H1 (cell line): ENCODE data around the gene TMEM163. TPM values are rescaled to one million over a fixed set of nuclear protein-coding genes. Genes with fewer than 3 reads are reported as not detected.

Source experiments
- CTCF ChIA-PET: fragments of 300-600 bp; sonication (Branson Sonifier 250); formaldehyde crosslinking; loops from one replicate; lab custom pipeline; 2021; ENCODE audit not compliant: partially characterized antibody; lab: Charles Lee
- POLR2A ChIA-PET: fragments of 300-600 bp; sonication (Branson Sonifier 250); formaldehyde crosslinking; loops from one replicate; lab custom pipeline; 2021; ENCODE audit warnings: inconsistent platforms; ENCODE audit not compliant: partially characterized antibody; lab: Charles Lee
- DNase-seq, 2 experiments: peaks; one replicate each; pipeline versions ENCODE4 v3.0.0 to v3.0.0-alpha.2; 2010 to 2022; ENCODE audit warnings: low spot score in 2 of 2, low read depth in 1 of 2, mixed read lengths in 1 of 2
- FAIRE-seq: peaks from 2 replicates; lab custom pipeline; 2011; peaks lifted over from hg19 to GRCh38; lab: Jason Lieb, UNC
- H2AFZ ChIP-seq: 2 replicates; pipeline ENCODE4 v1.8.1; 2012; ENCODE audit warnings: low read length, inconsistent platforms
- H2AK5ac ChIP-seq: 2 replicates; pipeline ENCODE4 v1.6.1; 2013; ENCODE audit warnings: low read depth, low read length
- H2BK120ac ChIP-seq: replicated peaks from 2 replicates; pipeline ENCODE3; 2013; ENCODE audit warnings: low read depth, low read length, inconsistent platforms
- H2BK12ac ChIP-seq: 2 replicates; pipeline ENCODE4 v1.6.1; 2013; ENCODE audit warnings: low read depth, low read length
- H2BK15ac ChIP-seq: 2 replicates; pipeline ENCODE4 v1.6.1; 2013; ENCODE audit warnings: low read length
- H2BK20ac ChIP-seq: 2 replicates; pipeline ENCODE4 v1.6.1; 2013; ENCODE audit warnings: low read length
- H2BK5ac ChIP-seq: 2 replicates; pipeline ENCODE4 v1.6.1; 2013; ENCODE audit warnings: low read depth, low read length
- H3K14ac ChIP-seq: 2 replicates; pipeline ENCODE4 v1.6.1; 2013; ENCODE audit warnings: inconsistent platforms; ENCODE audit not compliant: insufficient read length
- H3K18ac ChIP-seq: 2 replicates; pipeline ENCODE4 v1.6.1; 2013; ENCODE audit warnings: low read length; ENCODE audit errors: extremely low read depth
- H3K23ac ChIP-seq: 2 replicates; pipeline ENCODE4 v1.6.1; 2013; ENCODE audit warnings: inconsistent platforms; ENCODE audit not compliant: insufficient read length
- H3K23me2 ChIP-seq: 2 replicates; pipeline ENCODE4 v1.6.1; 2013; ENCODE audit warnings: low read depth, low read length
- H3K27ac ChIP-seq: 2 replicates; pipeline ENCODE4 v1.6.1; 2011; ENCODE audit warnings: low read depth, low read length, inconsistent platforms
- H3K27me3 ChIP-seq, 4 experiments: replicated peaks in 1 of 4; 1 replicate in 1 of 4; 2 replicates in 3 of 4; pipeline versions ENCODE4 v1.6.1 to v1.8.1; 2011 to 2013; ENCODE audit warnings: low read length in 3 of 4, mild to moderate bottlenecking in 3 of 4, inconsistent platforms in 2 of 4, mixed read lengths in 2 of 4, moderate library complexity in 1 of 4; ENCODE audit not compliant: control insufficient read depth in 3 of 4, insufficient read depth in 3 of 4; ENCODE audit errors: extremely low read depth in 1 of 4
- H3K36me3 ChIP-seq, 4 experiments: 2 replicates each; pipeline versions ENCODE4 v1.6.1 to v1.8.1; 2011 to 2013; ENCODE audit warnings: mild to moderate bottlenecking in 4 of 4, low read length in 3 of 4, moderate library complexity in 2 of 4, control low read depth in 1 of 4, inconsistent platforms in 1 of 4; ENCODE audit not compliant: insufficient read depth in 4 of 4, control insufficient read depth in 2 of 4
- H3K4ac ChIP-seq: replicated peaks from 2 replicates; pipeline ENCODE3; 2013; ENCODE audit warnings: low read length, low read depth, mixed read lengths, inconsistent platforms; ENCODE audit not compliant: insufficient read length
- H3K4me1 ChIP-seq, 4 experiments: replicated peaks in 1 of 4; 1 replicate in 1 of 4; 2 replicates in 3 of 4; pipeline versions ENCODE4 v1.6.1 to v1.8.1; 2011 to 2013; ENCODE audit warnings: low read length in 3 of 4, inconsistent platforms in 2 of 4, mixed read lengths in 1 of 4; ENCODE audit not compliant: insufficient read depth in 4 of 4, control insufficient read depth in 3 of 4
- H3K4me2 ChIP-seq, 2 experiments: 2 replicates each; pipeline versions ENCODE4 v1.6.1 to v1.8.1; 2011 to 2013; ENCODE audit warnings: low read depth in 2 of 2, low read length in 2 of 2, control low read depth in 1 of 2, inconsistent platforms in 1 of 2, mild to moderate bottlenecking in 1 of 2; ENCODE audit not compliant: insufficient read depth in 1 of 2
- H3K4me3 ChIP-seq, 4 experiments: fragments of 200-600, 300-600 bp in 1 of 4; sonication (generic), shearing (Covaris generic), sonication (Bioruptor Twin) in 1 of 4; 2 replicates each; pipeline versions ENCODE4 v1.5.1 to v1.8.1; 2011 to 2016; ENCODE audit warnings: low read length in 4 of 4, low read depth in 3 of 4, control low read depth in 2 of 4, inconsistent platforms in 2 of 4, mild to moderate bottlenecking in 2 of 4, mixed read lengths in 1 of 4, moderate library complexity in 1 of 4; ENCODE audit not compliant: insufficient read depth in 2 of 4; ENCODE audit errors: extremely low read depth in 1 of 4
- H3K56ac ChIP-seq: replicated peaks from 2 replicates; pipeline ENCODE3; 2013; ENCODE audit warnings: low read depth, mild to moderate bottlenecking, mixed read lengths, low read length, inconsistent platforms; ENCODE audit not compliant: insufficient read length
- H3K79me1 ChIP-seq: 2 replicates; pipeline ENCODE4 v1.6.1; 2013; ENCODE audit warnings: low read depth, low read length, control low read depth
- H3K79me2 ChIP-seq, 2 experiments: 2 replicates each; pipeline versions ENCODE4 v1.6.1 to v1.8.1; 2012 to 2013; ENCODE audit warnings: low read length in 2 of 2, mild to moderate bottlenecking in 2 of 2, inconsistent platforms in 1 of 2; ENCODE audit not compliant: insufficient read depth in 2 of 2, control insufficient read depth in 1 of 2
- H3K9ac ChIP-seq, 4 experiments: replicated peaks in 1 of 4; 1 replicate in 1 of 4; 2 replicates in 3 of 4; pipeline versions ENCODE4 v1.6.1 to v1.8.1; 2011 to 2013; ENCODE audit warnings: low read depth in 3 of 4, low read length in 3 of 4, control low read depth in 2 of 4, mild to moderate bottlenecking in 2 of 4, moderate library complexity in 2 of 4, inconsistent platforms in 1 of 4; ENCODE audit errors: extremely low read depth in 1 of 4
- H3K9me3 ChIP-seq, 2 experiments: 2 replicates each; pipeline versions ENCODE4 v1.6.1 to v1.8.1; 2012 to 2013; ENCODE audit warnings: mild to moderate bottlenecking in 2 of 2, moderate library complexity in 2 of 2, control low read depth in 1 of 2, inconsistent platforms in 1 of 2, low read depth in 1 of 2, low read length in 1 of 2, mixed read lengths in 1 of 2; ENCODE audit not compliant: insufficient read depth in 2 of 2
- H4K20me1 ChIP-seq, 2 experiments: replicated peaks in 1 of 2; 2 replicates each; pipeline versions ENCODE3 to v1.8.1; 2011 to 2013; ENCODE audit warnings: inconsistent platforms in 2 of 2, low read length in 2 of 2, mild to moderate bottlenecking in 1 of 2; ENCODE audit not compliant: insufficient read depth in 2 of 2, control insufficient read depth in 1 of 2
- H4K5ac ChIP-seq: 2 replicates; pipeline ENCODE4 v1.6.1; 2013; ENCODE audit warnings: low read length, low read depth, mixed read lengths, inconsistent platforms; ENCODE audit not compliant: insufficient read length
- H4K8ac ChIP-seq: 2 replicates; pipeline ENCODE4 v1.8.0; 2013; ENCODE audit warnings: mild to moderate bottlenecking, moderate library complexity, low read length, inconsistent platforms; ENCODE audit not compliant: insufficient read depth; ENCODE audit errors: extremely low read depth
- H4K91ac ChIP-seq: replicated peaks from 2 replicates; pipeline ENCODE3; 2013; ENCODE audit warnings: low read length, mixed read lengths, inconsistent platforms; ENCODE audit not compliant: insufficient read length
- ASH2L ChIP-seq: fragments of 200-600, 300-600 bp; sonication (generic); IDR thresholded peaks from one replicate; pipeline ENCODE4 v1.7.1; 2017; ENCODE audit warnings: low read length
- HDAC2 ChIP-seq, 2 experiments: fragments of 300-600 bp in 1 of 2; sonication (generic) in 1 of 2; IDR thresholded peaks; 2 replicates each; pipeline ENCODE4 v1.6.1; 2011 to 2012; ENCODE audit warnings: low read depth in 2 of 2, low read length in 2 of 2, mild to moderate bottlenecking in 2 of 2, moderate library complexity in 2 of 2, borderline replicate concordance in 1 of 2, inconsistent platforms in 1 of 2
- HDAC6 ChIP-seq: IDR thresholded peaks from one replicate; pipeline ENCODE4 v1.7.1; 2012; ENCODE audit warnings: low read depth, mild to moderate bottlenecking, inconsistent platforms, low read length, moderate library complexity
- POU5F1 ChIP-seq: IDR thresholded peaks from 2 replicates; pipeline ENCODE4 v1.6.1; 2011; ENCODE audit warnings: low read depth, mild to moderate bottlenecking, low read length, moderate library complexity
- RNF2 ChIP-seq: fragments of 200-900, 300-1000 bp; sonication (generic); IDR thresholded peaks from 2 replicates; pipeline ENCODE4 v1.7.1; 2016; ENCODE audit warnings: borderline replicate concordance, low read depth, mild to moderate bottlenecking, antibody characterized with exemption, low read length; ENCODE audit not compliant: poor library complexity, severe bottlenecking; ENCODE audit errors: missing control alignments
- RXRA ChIP-seq: IDR thresholded peaks from 2 replicates; pipeline ENCODE4 v1.6.1; 2011; ENCODE audit warnings: low read depth, mild to moderate bottlenecking, low read length, moderate library complexity; ENCODE audit not compliant: insufficient read depth
- SIX5 ChIP-seq: IDR thresholded peaks from 2 replicates; pipeline ENCODE4 v1.6.1; 2011; ENCODE audit warnings: mild to moderate bottlenecking, low read depth, low read length
- SP4 ChIP-seq: IDR thresholded peaks from 2 replicates; pipeline ENCODE4 v1.6.1; 2012; ENCODE audit warnings: low read length, inconsistent platforms
- SUZ12 ChIP-seq: fragments of 200-600 bp; sonication (generic); IDR thresholded peaks from 2 replicates; pipeline ENCODE4 v1.6.1; 2012; ENCODE audit warnings: mild to moderate bottlenecking, inconsistent platforms, low read length, moderate library complexity, mixed read lengths
- TAF7 ChIP-seq: optimal IDR thresholded peaks from 2 replicates; pipeline ENCODE3; 2011; ENCODE audit warnings: low read depth, mild to moderate bottlenecking, inconsistent platforms, low read length, moderate library complexity, borderline replicate concordance
- WGBS, 2 experiments: shearing (Covaris generic) in 1 of 2; methylation state at CpG; one replicate each; pipeline versions ENCODE4 v1.1.6 to v1.1.7; 2013 to 2015; ENCODE audit warnings: low lambda C conversion rate in 2 of 2, mixed read lengths in 2 of 2, inconsistent platforms in 1 of 2, low coverage in 1 of 2, missing lambda C conversion rate in 1 of 2; ENCODE audit not compliant: insufficient replicate concordance in 2 of 2, insufficient coverage in 1 of 2, insufficient read length in 1 of 2; ENCODE audit errors: extremely low coverage in 1 of 2, missing lambda C conversion rate in 1 of 2; 5-methylcytosine and 5-hydroxymethylcytosine counted together
- polyA plus RNA-seq, 7 experiments: library from polyadenylated mRNA; depleted of rRNA in 3 of 7; stranded (reverse) in 5 of 7; unstranded in 2 of 7; fragments of >200 nt in 5 of 7; fragments of 200-250 nt in 2 of 7; gene quantifications; 1 replicate in 5 of 7; 2 replicates in 1 of 7; 4 replicates in 1 of 7; pipeline versions ENCODE4 v1.2.1 to v1.2.3, GENCODE V29; 2011 to 2013; ENCODE audit warnings: missing spikeins in 2 of 7, mixed read lengths in 2 of 7
- total RNA-seq: library from RNA; stranded (reverse); fragmentation: NEBNext Ultra II Directional; extraction: Animal tissue kit (Norgen Biotek cat#: 25700); gene quantifications from 2 replicates; pipeline ENCODE4 v1.2.1, GENCODE V29; 2021
- TF ChIP-seq, protein P1 (sequence below): IDR thresholded peaks from 2 replicates; pipeline ENCODE4 v1.6.1; 2012; ENCODE audit warnings: inconsistent platforms

TMEM163 gene
- total and polyA plus RNA-seq, 2 of the 8 experiments (the other 6 are each of a cell fraction or from before 2014, with no cell fraction given) = 2.8 to 3.2 TPM

DNA sequence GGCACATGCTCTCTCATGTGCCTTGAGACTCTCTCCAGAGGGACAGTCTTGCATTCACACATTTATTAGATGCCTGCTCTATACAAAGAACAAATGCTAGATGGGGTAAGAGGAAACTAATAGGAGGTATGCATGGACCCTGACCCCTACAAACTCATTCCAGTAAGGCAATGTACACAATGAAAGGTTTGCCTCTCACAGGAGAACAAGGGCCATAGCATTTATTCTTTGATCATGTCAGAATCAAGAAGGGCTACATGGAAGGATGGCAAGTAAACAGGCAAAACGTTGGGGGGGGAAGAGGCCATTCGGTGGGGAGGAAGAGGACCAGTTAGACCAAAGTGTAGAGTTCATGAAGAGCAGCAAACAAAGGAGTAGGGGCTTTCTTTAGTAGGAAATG, 130.2 kb downstream of the TMEM163 start:
- TF ChIP-seq RXRA = no peak
- TF ChIP-seq RNF2 = no peak
- TF ChIP-seq ASH2L = no peak
- no peak for TF ChIP-seq HDAC6
- no peak for TF ChIP-seq SUZ12
- no peak for TF ChIP-seq POU5F1
- TF ChIP-seq SIX5 = no peak
- TF ChIP-seq SP4 = no peak
- no peak for TF ChIP-seq TAF7
- TF ChIP-seq HDAC2 (IDR thresholded peaks at IDR 0.05; ENCODE audit: borderline replicate concordance in 1 of 2, low read depth in 2 of 2, low read length in 2 of 2) = no peak
- TF ChIP-seq, protein P1, sequence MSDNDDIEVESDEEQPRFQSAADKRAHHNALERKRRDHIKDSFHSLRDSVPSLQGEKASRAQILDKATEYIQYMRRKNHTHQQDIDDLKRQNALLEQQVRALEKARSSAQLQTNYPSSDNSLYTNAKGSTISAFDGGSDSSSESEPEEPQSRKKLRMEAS = no peak
- Histone ChIP-seq H3K9me3 (peaks cover 22% of the 10 kb centered on the region in 2 experiments), H2BK120ac (no peak overlapping the region), H4K5ac (no peak overlapping the region), H3K18ac (no peak overlapping the region), H2AFZ (no peak overlapping the region), H3K79me1 (no peaks in the 10 kb centered on the region), H3K23me2 (no peaks in the 10 kb centered on the region), H3K27me3 (no peaks in the 10 kb centered on the region; a peak in 1 of 7 replicates), H3K56ac (no peak overlapping the region), H4K91ac (no peak overlapping the region), H3K4ac (no peak overlapping the region), H3K79me2 (no peaks in the 10 kb centered on the region), H3K4me3 (no peak overlapping the region), H3K4me2 (no peak overlapping the region), H4K20me1 (no peaks in the 10 kb centered on the region), H2BK15ac (no peak overlapping the region), H3K9ac (no peak overlapping the region), H2AK5ac (no peak overlapping the region), H3K14ac (no peak overlapping the region), H3K36me3 (peaks cover 0 to 2% (median 0%) of the 10 kb centered on the region in 4 experiments; a peak in 1 of 8 replicates), H3K27ac (no peak overlapping the region), H2BK12ac (no peak overlapping the region), H4K8ac (no peak overlapping the region), H2BK5ac (no peak overlapping the region), H3K4me1 (peaks cover 0 to 7% (median 5%) of the 10 kb centered on the region in 4 experiments; a peak in 3 of 7 replicates), H2BK20ac (no peak overlapping the region), H3K23ac (no peak overlapping the region)
- CTCF ChIA-PET = no interaction called here
- FAIRE-seq (no peak), DNase-seq (no peak)
- 79% methylated on average over 2 of the region's 2 CpGs; no CpG with 5 or more reads in 1 of the 2 experiments for WGBS, 2 experiments
- POLR2A ChIA-PET = no interaction called here
